Measurements from ENCODE around the gene KRT24. TPM values are rescaled to one million over a fixed set of nuclear protein-coding genes. Genes with fewer than 3 reads are reported as not detected.
A peak's percentile ranks its signal among the peaks of the same experiment; 100 is the strongest.

KRT24 gene
- polyA plus RNA-seq, 4 donors: not detected

DNA sequence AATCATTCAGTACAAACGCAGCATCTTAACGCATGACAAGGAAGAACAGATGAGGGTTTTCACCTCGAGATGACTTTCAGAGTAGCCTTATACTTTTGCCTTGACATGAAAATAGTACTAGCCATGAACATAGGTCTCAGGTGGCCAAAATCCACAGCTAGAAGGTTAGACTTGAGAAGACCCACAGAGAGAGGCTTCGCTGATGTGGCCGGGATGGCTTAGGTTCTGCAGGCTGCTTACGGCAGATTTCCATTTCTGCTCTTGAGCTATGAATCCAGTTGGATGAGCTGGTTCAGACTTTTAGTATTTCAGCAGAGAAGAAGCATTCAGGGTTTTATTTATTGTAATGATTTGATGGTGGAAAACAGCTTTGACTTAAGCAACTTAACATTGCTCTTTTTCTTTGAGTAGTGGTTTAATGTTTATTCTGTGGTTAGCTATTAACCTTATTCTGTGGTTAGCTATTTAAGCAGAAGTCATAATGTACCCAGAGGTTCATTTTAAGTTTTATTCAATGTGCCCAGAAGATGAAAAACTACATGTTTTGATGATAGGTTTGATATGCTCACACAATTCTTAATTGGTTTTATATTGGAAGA lies 7.6 kb downstream of the KRT24 start:
- no peak for DNase-seq (ENCODE audit: low read depth in 4 of 4, low spot score in 2 of 4)

DNA sequence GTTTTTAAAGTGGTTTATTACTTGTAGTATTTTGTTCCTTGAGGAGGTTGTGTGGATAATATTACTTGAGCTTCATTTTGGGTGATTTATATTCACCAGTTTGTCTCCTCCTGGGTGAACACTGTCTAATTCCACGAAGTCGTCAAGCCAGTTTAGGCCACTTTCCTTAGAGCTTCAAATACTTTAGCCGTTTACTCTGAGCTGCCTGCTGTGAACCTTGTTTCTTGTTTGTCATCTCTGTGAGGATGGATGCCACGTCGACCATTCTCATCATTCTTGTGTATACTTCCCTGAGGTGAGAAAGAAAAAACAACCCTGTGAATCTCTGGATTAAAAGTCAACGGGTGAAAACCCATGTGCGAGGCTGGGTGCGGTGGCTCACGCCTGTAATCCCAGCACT lies 9.0 kb downstream of the KRT24 start:
- DNase-seq (ENCODE audit: low read depth in 4 of 4, low spot score in 2 of 4): no peak

DNA sequence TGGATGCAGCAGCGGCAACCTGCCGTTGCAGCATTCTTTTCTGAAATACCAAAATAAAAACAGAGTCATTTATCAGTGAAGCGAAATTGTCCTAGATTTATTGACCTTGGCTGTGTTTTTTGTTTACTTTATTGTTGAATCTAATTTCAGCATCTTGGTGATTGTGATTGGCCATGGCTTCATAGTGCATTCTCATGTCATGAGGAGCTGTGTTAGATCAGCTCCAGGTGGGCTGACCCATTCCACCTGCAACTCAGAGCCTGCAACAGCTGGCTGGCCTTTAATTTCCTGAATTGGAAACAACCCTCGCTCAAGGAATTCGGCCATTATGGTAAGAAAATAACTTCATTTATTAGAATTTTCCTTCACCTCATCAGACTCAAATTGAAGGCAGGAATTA lies 16.4 kb downstream of the KRT24 start:
- no peak for DNase-seq (ENCODE audit: low read depth in 4 of 4, low spot score in 2 of 4)

DNA sequence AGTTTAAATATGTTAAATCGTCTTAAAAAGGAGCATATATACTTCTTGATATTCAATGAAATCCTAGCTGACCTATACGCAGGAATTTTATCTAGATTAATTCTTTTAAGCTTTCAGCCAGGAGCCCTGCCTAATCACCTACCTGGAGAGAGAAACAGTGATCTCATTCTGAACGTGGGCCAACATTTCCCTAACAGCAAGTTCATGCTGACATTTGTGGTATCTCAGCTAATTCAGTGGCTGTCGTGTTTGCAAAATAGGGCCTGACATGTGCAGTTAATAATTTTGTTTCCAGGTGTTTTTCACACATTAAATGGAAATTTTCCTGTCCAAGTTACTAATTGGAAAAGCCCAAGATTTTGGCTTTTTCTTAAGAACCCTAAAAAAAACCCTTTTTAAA lies 17.4 kb downstream of the KRT24 start:
- no peak for DNase-seq (ENCODE audit: low read depth in 4 of 4, low spot score in 2 of 4)

DNA sequence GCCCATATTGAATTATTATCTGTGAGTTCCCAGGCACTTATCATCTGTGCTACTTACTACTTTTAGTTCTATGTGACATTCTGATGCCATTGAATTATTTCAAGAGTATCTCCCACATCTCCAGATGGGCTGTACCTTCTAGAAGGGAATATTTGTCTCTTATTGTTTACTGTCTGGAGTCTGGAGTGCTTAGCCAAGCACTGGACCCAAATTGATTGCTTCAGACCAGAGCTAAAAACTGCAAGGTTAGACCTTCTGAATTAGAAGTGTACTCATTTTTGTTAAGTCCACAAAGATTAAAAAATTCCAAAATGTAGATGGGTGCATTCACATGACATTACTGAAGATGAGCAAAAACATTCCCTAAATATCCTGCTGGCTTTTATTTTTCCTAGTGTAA lies 22.6 kb downstream of the KRT24 start:
- DNase-seq (ENCODE audit: low read depth in 4 of 4, low spot score in 2 of 4): no peak

DNA sequence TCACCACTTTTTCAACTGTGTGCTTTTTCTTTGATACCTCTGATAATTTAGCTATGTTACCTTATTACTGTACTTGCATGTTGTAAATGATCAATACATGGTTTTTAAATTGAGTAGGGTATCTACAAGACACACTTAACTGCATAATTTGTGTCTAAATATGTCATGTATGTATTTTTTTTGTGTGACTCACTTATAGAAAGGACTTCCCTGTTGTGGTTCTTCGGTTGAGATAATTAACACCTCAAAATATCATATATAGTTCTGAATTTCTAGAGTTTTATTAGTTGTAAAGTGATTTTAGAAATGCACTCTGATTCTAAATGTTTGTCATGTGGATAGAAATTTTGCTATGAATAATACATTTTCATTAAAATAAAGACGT lies 24.0 kb downstream of the KRT24 start:
- no peak for DNase-seq (ENCODE audit: low read depth in 4 of 4, low spot score in 2 of 4)

DNA sequence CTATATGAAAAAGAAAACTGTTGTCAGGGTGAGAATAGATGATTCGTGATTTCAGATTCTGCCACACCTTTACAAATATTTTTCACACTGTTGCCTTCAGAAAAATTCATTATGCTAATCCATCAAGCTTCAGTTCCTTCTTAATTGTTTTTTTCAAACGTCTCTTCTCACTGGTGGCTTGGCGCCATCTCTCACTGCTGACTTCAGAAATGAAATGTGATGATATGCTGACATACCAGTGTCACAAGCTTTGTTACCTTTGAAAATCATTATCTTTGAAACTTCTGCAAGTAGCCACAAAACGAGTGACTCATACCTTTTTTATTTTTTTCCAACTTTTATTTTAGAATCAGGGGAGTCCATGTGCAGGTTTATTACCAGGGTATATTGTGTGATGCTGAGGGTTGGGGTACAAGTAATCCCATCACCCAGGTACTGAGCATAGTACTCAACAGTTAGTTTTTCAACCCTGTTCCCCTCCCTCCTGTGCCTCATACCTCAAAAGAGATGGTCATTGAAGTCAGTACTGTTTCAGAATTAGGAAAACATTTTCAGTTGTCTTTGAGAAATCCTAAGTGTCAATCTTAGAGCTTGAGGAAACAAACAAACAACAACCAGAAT lies 24.5 kb downstream of the KRT24 start:
- no peak for DNase-seq (ENCODE audit: low read depth in 4 of 4, low spot score in 2 of 4)

DNA sequence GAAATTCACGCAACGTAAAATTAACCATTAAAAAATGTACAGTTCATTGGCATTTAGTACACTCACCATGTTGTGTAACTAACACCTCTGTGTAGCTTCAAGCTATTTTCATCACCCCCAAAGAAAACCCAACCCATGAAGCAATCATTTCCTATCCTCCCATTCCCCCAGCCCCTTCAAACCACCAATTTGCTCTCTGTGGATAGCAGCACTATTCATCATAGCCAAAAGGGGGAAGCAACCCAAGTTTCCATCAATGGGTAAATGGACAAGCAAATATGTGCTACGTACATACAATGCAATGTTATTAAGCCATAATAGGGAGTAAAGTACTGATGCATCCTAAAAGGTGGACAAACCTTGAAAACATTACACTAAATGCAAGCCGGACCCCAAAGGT lies 27.6 kb downstream of the KRT24 start:
- no peak for DNase-seq (ENCODE audit: low read depth in 4 of 4, low spot score in 2 of 4)

DNA sequence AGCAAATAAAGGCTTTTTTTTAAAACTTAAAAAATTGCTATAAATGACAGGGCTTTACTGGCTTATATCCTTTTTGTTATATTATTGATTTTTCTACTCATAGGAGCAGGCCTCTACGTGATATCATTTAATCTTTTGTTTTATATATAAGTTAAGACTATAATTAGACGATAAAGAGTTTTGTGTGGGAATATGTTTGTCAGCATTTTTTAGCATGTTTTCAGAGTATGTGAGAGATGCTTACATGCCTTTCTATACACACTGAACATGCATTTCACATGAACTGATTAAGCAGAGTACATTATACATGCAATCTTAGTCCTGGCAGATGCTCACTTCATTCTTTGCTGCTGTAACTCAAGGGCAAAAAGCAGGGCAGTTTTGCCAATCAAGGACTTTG lies 30.9 kb downstream of the KRT24 start:
- DNase-seq (ENCODE audit: low read depth in 4 of 4, low spot score in 2 of 4): no peak

DNA sequence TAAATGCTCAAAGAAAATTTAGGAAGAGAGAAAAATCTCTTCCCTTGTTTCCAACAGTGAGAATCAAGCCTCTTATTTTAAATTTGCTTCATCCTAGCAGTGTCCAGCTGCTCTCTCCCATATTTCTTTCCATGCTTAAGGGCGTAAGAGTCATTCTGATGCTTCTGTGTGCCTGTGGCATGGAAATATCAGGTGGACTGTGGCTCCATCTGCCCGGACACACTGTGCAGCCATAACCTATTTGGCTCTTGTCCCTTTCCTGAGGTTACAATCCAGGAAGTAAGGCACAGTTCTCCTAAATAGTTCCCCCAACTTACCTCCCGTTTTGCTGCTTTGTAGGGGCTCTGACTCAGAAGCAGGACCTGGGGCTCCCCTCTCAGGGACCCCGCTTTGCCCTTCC lies 32.3 kb downstream of the KRT24 start:
- DNase-seq (ENCODE audit: low read depth in 4 of 4, low spot score in 2 of 4): no peak

DNA sequence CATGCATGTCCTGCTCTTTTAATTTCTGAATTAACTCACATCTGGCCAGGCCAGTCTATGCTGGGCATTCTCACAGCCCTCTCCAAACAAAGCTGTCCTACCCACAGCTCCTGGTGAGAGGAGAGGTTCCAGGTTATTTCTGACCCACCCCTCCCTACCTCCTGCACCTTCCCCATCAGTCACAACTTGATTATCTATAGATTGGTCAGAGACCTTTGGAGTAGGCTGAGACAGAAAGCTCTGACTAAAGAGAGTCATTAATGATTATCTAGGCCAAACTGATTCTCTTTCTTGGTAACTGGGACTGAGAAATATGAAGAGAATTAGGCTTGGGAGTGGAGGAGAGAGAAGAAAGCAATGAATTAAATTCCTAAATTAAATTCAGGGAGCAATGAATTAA lies 37.2 kb downstream of the KRT24 start:
- DNase-seq (ENCODE audit: low read depth in 4 of 4, low spot score in 2 of 4): no peak

DNA sequence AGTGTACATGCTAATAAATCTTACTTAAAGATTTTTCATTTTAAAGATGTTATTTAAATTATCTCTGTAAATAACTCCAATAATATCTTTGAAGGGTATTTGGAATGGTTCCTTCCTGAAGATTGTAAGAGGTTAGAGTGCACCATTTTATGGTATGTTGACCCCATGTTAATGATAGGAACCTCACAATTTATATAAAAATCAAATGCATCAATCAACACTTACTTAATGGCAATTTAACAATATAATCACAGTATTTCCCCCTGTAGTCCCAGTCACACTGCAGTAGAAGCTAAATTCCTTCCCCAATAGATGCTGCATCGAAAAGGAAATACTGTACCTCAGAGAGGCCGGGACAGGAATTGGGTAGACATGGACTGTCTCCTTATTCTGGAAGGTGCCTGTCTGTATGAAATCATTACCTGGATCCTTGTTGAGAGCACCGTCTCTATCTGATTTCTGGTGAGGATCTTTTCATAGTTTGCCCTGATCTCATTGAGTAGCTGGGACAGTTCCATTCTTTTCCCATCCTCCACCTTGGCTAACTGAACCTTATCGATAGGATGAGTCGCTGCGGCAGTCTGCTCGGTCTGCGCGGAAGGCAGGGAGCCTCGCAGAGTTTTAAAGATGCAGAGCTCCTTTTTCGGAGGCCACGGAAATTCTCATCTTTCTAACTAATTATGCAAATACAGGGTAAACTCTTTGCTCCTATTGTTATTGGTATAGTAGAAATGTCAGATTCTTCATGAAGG lies 38.8 kb downstream of the KRT24 start, which contains the start of gene KRT222:
KRT222 (minus strand) TSS at position 596 of the 752 bp plus-strand sequence; CDS start at position 518, 78 bp downstream.
- DNase-seq (ENCODE audit: low read depth in 4 of 4, low spot score in 2 of 4): no peak

DNA sequence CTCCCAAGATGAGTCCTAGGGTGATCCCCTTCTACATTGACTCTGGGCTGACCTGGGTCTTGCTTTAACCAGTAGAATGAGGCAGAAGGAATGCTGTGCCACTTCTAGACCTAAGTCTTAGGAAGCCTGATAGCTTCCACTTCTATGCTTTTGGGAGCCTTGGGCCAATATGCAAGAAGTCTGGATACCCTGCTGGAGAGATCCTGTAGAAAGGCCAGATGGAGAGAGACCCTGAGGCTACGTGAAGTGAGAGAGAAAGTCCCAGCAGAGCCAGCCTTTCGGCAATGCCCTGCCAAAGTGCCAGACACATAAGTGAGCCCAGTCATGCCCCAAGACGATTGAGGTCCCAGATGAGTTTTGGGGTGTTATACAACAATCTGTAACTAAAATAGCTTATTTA lies 40.3 kb downstream of the KRT24 start:
- no peak for DNase-seq (ENCODE audit: low read depth in 4 of 4, low spot score in 2 of 4)

DNA sequence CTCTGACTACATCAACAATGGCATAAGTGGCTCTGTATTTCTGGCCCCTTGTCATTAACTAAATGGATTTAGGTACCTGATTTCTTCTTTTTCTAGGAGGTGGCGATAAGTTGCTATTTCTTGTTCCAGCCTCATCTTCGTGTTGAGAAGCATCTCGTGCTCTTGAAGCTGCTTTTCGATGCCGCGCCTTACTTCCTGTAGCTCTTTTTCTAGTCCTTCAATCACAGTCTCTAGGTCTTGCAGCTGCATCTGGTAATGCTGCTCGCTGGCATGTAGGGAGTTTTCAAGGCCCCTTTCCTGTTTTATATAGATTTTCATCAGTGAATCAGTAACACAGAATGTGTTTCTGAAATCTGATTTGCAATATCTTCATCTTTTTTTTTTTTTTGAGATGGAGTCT lies 43.6 kb downstream of the KRT24 start:
- no peak for DNase-seq (ENCODE audit: low read depth in 4 of 4, low spot score in 2 of 4)

DNA sequence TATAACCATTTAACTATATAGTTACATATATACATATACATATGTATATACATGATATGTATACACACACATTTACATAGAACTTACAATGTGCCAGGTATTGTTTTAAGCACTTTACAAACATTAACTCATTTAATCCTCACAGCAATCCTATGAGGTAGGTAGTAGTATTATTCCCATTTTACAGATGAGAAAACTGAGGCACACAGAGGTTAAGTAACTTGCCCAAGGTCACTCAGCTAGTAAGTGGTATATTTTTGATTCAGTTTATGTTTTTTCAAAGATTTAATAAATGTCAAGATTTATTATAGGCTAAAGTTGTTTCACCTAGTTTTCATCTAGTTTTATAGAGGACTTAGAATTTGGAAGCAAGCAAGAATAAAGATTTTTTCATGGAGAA lies 45.2 kb downstream of the KRT24 start:
- no peak for DNase-seq (ENCODE audit: low read depth in 4 of 4, low spot score in 2 of 4)

DNA sequence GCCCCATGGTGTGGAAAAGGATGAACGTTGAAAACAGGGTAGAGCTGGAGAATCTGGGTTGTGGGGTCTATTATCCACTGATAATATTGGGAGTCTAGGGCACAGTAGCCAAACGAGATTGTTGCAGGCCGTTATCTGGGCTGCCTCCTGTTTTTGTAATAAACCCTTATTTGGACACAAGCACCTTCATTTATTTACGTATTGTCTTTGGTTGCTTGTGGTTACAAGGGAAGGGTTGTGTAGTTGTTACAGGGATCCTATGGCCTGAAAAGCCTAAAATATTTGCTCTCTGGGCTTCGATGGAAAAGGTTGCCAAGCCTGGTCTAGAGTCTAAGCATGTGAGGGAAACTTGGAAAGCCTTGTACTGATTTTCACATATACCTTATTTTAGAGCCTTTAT lies 51.6 kb downstream of the KRT24 start:
- no peak for DNase-seq (ENCODE audit: low read depth in 4 of 4, low spot score in 2 of 4)

DNA sequence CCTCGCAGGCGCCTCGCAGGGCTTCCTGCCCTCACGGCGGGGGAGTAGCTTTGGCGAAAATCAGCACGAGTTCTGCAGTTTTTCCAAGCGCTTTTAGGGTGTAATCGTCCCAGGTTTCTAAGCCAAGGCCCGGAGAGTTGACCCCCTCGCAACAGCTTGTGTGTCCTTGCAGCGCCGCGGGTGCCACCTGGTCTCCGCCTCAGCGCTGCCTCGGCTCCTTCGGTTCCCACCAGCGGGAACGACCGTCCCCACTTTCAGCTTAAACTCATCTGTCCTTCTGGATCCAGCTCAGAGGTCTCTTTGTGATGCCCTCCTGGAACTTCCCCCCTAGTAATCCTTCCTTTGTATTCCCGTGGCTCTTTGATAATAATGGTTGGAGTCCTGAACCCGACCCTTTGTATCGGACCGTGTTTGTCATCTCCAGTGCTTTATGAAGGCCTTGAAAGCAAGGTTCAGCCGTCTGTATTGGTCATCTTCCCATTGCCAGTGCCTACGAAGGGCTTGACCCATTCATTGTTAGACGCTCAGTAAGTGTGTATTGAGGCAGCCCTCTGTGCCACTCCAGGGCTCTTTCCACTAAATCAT lies 55.1 kb downstream of the KRT24 start:
- peak in 2 of 4 donors; percentile 61 to 79 for DNase-seq (ENCODE audit: low read depth in 4 of 4, low spot score in 2 of 4)

Other genes with a start within 250 kb of the KRT24 start
- under 1 TPM; 0.05 to 0.32 (median 0.14) TPM for gene TNS4, start 202.1 kb downstream of the KRT24 start, polyA plus RNA-seq (ENCODE audit: insufficient read length in 4 of 4)
- gene CCR7, start 138.3 kb downstream of the KRT24 start, polyA plus RNA-seq (ENCODE audit: insufficient read length in 4 of 4): under 1 TPM; 0.34 to 0.48 (median 0.44) TPM
- gene SMARCE1, start 55.9 kb downstream of the KRT24 start, polyA plus RNA-seq (ENCODE audit: insufficient read length in 4 of 4): 100 to 1,000 TPM; 243 to 283 (median 254) TPM
- gene KRT222, start 38.6 kb downstream of the KRT24 start, polyA plus RNA-seq (ENCODE audit: insufficient read length in 4 of 4): under 1 TPM; 0.07 to 0.51 (median 0.25) TPM
- not detected for gene KRT25, start 51.6 kb upstream of the KRT24 start, polyA plus RNA-seq (ENCODE audit: insufficient read length in 4 of 4)
- gene KRT26, start 68.4 kb upstream of the KRT24 start, polyA plus RNA-seq (ENCODE audit: insufficient read length in 4 of 4): not detected
- gene KRT27, start 78.8 kb upstream of the KRT24 start, polyA plus RNA-seq (ENCODE audit: insufficient read length in 4 of 4): not detected
- gene KRT28, start 96.2 kb upstream of the KRT24 start, polyA plus RNA-seq (ENCODE audit: insufficient read length in 4 of 4): not detected
- 10 to 100 TPM; 41.1 to 72.4 (median 42.9) TPM for gene KRT10, start 118.9 kb upstream of the KRT24 start, polyA plus RNA-seq (ENCODE audit: insufficient read length in 4 of 4)
- gene KRT12, start 163.5 kb upstream of the KRT24 start, polyA plus RNA-seq (ENCODE audit: insufficient read length in 4 of 4): under 1 TPM in 1 of 4 donors, not detected in 3; 0.28 TPM
- under 1 TPM in 2 of 4 donors, not detected in 2; 0.20 to 0.24 TPM for gene KRT20, start 181.5 kb upstream of the KRT24 start, polyA plus RNA-seq (ENCODE audit: insufficient read length in 4 of 4)
- 1 to 10 TPM in 3 of 4 donors, under 1 TPM in 1; 0.57 to 2.3 (median 1.6) TPM for gene KRT23, start 233.9 kb upstream of the KRT24 start, polyA plus RNA-seq (ENCODE audit: insufficient read length in 4 of 4)